ENCODE results near the gene TTC7B. TPM values are rescaled to one million over a fixed set of nuclear protein-coding genes. Genes with fewer than 3 reads are reported as not detected.
"Not testable (repeated sequence)": the region's sequence is repeated elsewhere in the genome, so short reads cannot be mapped to it uniquely, and the experiment has no call there.

The TTC7B gene
- total RNA-seq, 4 donors from 2014 or later = 8.4 to 11.2 (median 9.2) TPM

DNA sequence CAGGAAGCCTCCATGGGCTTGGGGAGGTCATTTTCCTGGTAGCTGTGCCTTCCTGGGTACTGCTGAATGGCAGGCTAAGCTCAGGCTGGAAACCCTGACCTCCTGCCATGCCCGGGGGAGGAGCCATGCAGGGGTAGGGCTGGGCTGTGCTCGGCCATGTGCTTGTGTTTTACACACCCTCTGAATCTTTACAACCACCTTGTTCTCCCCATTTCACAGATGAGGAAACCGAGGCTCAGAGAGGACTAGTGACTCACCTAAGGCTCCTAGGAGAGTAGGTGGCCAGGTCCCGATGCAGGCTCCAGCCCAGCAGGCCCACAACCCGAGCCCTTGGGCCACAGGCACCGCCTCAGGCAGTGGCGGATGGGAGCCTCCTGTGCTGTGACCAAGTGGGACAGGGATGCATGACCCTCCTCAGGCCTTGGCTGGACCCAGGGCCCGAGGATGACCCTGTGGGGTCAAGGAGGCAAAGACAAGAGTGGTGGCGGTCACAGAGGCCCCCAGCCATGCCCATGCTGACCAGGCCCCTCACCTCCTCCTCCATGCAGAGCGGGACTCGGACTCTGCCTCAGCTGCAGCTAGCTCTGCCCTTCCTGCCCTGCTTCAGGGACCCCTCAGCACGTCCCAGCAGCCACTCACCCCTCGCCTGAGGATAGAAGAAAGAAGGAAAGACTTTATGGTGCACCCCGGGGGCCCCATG is 283.3 kb downstream of the TTC7B start:
- 78% methylated on average over 14 of the region's 14 CpGs; no CpG with 5 or more reads in 1 of the 2 donors for WGBS, 2 donors (ENCODE audit: low coverage in 1 of 2)
- Histone ChIP-seq H3K36me3 (no peaks in the 10 kb centered on the region), H3K27me3 (no peaks in the 10 kb centered on the region), H3K27ac (no peak overlapping the region), H3K4me1 (peaks cover 3 to 7% (median 3%) of the 10 kb centered on the region in 4 donors), H3K4me3 (no peak overlapping the region), H3K9me3 (no peaks in the 10 kb centered on the region)
- intact Hi-C loops (cut with DNase I; ENCODE audit: low total_unique reads) = no loop called here
- no peak for DNase-seq
- in situ Hi-C loops (cut with MboI; ENCODE audit: low pct_ligation_motif_present in 1 of 4, low pct_unique_long_range_greater_than_20kb in 1 of 4, low sequenced_read_pairs in 3 of 4) = no loop called here
- TF ChIP-seq POLR2A (IDR thresholded peaks at IDR 0.05) (no peak), POLR2AphosphoS5 (IDR thresholded peaks at IDR 0.05) (no peak), EP300 (IDR thresholded peaks at IDR 0.05; ENCODE audit: low read depth) (no peak)
- TF ChIP-seq, protein P1, sequence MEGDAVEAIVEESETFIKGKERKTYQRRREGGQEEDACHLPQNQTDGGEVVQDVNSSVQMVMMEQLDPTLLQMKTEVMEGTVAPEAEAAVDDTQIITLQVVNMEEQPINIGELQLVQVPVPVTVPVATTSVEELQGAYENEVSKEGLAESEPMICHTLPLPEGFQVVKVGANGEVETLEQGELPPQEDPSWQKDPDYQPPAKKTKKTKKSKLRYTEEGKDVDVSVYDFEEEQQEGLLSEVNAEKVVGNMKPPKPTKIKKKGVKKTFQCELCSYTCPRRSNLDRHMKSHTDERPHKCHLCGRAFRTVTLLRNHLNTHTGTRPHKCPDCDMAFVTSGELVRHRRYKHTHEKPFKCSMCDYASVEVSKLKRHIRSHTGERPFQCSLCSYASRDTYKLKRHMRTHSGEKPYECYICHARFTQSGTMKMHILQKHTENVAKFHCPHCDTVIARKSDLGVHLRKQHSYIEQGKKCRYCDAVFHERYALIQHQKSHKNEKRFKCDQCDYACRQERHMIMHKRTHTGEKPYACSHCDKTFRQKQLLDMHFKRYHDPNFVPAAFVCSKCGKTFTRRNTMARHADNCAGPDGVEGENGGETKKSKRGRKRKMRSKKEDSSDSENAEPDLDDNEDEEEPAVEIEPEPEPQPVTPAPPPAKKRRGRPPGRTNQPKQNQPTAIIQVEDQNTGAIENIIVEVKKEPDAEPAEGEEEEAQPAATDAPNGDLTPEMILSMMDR (IDR thresholded peaks at IDR 0.05) = no peak

DNA sequence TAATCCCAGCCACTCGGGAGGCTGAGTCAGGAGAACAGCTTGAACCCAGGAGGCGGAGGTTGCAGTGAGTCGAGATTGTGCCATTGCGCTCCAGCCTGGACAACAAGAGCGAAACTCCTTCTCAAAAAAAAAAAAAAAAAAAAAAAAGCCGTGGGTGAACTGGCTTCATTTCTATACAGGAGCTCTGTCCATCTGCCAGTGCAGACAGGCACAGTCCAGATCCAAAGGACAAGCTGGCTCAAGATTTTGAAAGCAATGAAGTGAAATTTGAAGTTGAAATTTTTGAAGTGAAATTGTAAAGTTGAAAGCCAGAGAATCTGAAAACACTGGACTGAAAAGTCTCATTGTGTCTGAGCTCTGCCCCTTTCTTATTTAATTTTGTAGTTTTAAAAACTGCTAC is 284.7 kb downstream of the TTC7B start:
- H3K4me1 ChIP-seq = peaks cover 2 to 6% (median 2%) of the 10 kb centered on the region in 4 donors
- in situ Hi-C loops (cut with MboI; ENCODE audit: low pct_ligation_motif_present in 1 of 4, low pct_unique_long_range_greater_than_20kb in 1 of 4, low sequenced_read_pairs in 3 of 4) (no loop called here), intact Hi-C loops (cut with DNase I; ENCODE audit: low total_unique reads) (no loop called here)
- H3K36me3 ChIP-seq = no peaks in the 10 kb centered on the region
- H3K4me3 ChIP-seq = no peak overlapping the region
- no peaks in the 10 kb centered on the region for H3K27me3 ChIP-seq
- H3K27ac ChIP-seq = no peak overlapping the region
- no peak for TF ChIP-seq POLR2A (IDR thresholded peaks at IDR 0.05)
- no peak for TF ChIP-seq EP300 (IDR thresholded peaks at IDR 0.05; ENCODE audit: low read depth)
- no peak for TF ChIP-seq POLR2AphosphoS5 (IDR thresholded peaks at IDR 0.05)
- TF ChIP-seq, protein P1 (IDR thresholded peaks at IDR 0.05) = no peak
- no peaks in the 10 kb centered on the region for H3K9me3 ChIP-seq
- DNase-seq = no peak
- 83 to 85% methylated on average over 6 of the region's 6 CpGs for WGBS, 2 donors (ENCODE audit: low coverage in 1 of 2)

DNA sequence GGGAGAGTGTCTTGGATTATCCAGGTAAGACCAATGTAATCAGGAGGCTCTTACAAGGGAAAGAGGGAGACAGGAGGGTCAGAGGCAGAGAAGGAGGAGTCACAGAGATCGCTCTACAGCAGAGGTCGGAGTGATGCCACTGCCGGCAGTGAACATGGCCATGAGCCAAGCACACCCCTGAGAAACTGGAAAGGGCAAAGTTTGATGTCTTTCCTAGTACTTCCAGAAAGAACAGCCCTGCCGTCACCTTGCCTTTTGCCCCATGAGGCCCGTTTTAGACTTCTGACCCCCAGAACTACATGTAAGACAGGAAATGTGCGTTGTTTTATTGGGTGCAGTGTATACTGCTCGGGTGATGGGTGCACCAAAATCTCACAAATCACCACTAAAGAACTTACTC is 285.7 kb downstream of the TTC7B start:
- DNase-seq = no peak
- no peaks in the 10 kb centered on the region for H3K36me3 ChIP-seq
- in situ Hi-C loops (cut with MboI; ENCODE audit: low pct_ligation_motif_present in 1 of 4, low pct_unique_long_range_greater_than_20kb in 1 of 4, low sequenced_read_pairs in 3 of 4) = no loop called here

DNA sequence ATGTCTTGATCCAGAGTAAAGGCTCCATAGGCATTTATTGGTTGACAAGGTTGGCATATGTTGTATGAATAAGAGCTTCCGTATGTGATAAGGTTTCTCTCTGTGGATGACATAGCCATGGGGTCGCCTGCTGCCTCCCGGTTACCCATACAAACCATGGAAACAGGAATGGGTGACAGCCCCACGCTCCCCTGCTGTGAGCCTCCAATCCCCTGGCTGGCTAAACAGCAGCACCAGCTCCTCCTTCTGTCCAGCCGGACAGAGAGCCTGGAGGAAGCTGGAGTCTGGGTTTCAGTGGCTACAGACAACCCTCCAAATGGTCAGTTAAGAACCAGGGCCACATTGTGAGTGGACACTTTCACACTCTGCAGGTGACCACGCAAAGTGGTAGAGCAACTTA is 288.3 kb downstream of the TTC7B start:
- intact Hi-C loops (cut with DNase I; ENCODE audit: low total_unique reads) = loop anchor here (10.0 kb wide), 1 partner anchor 223 kb away; no protein-coding TSS in a partner anchor
- Histone ChIP-seq H3K36me3 (no peaks in the 10 kb centered on the region), H3K9me3 (no peaks in the 10 kb centered on the region), H3K4me3 (no peak overlapping the region), H3K27ac (no peak overlapping the region), H3K4me1 (peaks cover 0 to 3% (median 1%) of the 10 kb centered on the region in 4 donors), H3K27me3 (no peaks in the 10 kb centered on the region)
- TF ChIP-seq EP300 (IDR thresholded peaks at IDR 0.05; ENCODE audit: low read depth) = no peak
- TF ChIP-seq, protein P1 (IDR thresholded peaks at IDR 0.05) = no peak
- no peak for TF ChIP-seq POLR2A (IDR thresholded peaks at IDR 0.05)
- no peak for TF ChIP-seq POLR2AphosphoS5 (IDR thresholded peaks at IDR 0.05)
- DNase-seq = no peak
- WGBS, 2 donors (ENCODE audit: low coverage in 1 of 2) = 90 to 100% methylated on average over 1 to 6 of the region's 6 CpGs
- in situ Hi-C loops (cut with MboI; ENCODE audit: low pct_ligation_motif_present in 1 of 4, low pct_unique_long_range_greater_than_20kb in 1 of 4, low sequenced_read_pairs in 3 of 4) = no loop called here

More for the DNA sequence above, 285.7 kb downstream of the TTC7B start:
- Histone ChIP-seq H3K9me3 (no peaks in the 10 kb centered on the region), H3K4me3 (no peak overlapping the region), H3K27me3 (no peaks in the 10 kb centered on the region), H3K27ac (no peak overlapping the region), H3K4me1 (no peaks in the 10 kb centered on the region)
- 61 to 70% methylated on average over 5 to 7 of the region's 7 CpGs for WGBS, 2 donors (ENCODE audit: low coverage in 1 of 2)
- TF ChIP-seq EP300 (IDR thresholded peaks at IDR 0.05; ENCODE audit: low read depth) = no peak
- intact Hi-C loops (cut with DNase I; ENCODE audit: low total_unique reads) = no loop called here

DNA sequence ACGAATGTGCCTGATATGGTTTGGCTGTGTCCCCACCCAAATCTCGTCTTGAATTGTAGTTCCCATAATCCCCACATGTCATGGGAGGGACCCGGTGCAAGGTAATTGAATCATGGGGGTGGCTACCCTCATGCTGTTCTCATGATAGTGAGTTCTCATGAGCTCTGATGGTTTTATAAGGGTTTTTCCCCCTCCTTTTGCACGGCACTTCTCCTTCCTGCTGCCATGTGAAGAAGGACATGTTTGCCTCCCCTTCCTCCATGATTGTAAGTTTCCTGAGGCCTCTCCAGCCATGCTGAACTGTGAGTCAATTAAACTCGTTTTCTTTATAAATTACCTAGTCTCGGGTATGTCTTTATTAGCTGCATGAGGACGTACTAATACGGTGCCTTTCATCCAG is 289.7 kb downstream of the TTC7B start:
- H3K36me3 ChIP-seq; H3K4me3 ChIP-seq; H3K27me3 ChIP-seq; H3K27ac ChIP-seq; in situ Hi-C loops (cut with MboI; ENCODE audit: low pct_ligation_motif_present in 1 of 4, low pct_unique_long_range_greater_than_20kb in 1 of 4, low sequenced_read_pairs in 3 of 4); H3K9me3 ChIP-seq; DNase-seq: not testable (repeated sequence)
- 72 to 85% methylated on average over 6 to 8 of the region's 8 CpGs for WGBS, 2 donors (ENCODE audit: low coverage in 1 of 2)
- intact Hi-C loops (cut with DNase I; ENCODE audit: low total_unique reads) = loop anchor here (10.0 kb wide), 1 partner anchor 222 kb away; no protein-coding TSS in a partner anchor
- peaks cover 0 to 16% (median 10%) of the 10 kb centered on the region in 4 donors for H3K4me1 ChIP-seq

DNA sequence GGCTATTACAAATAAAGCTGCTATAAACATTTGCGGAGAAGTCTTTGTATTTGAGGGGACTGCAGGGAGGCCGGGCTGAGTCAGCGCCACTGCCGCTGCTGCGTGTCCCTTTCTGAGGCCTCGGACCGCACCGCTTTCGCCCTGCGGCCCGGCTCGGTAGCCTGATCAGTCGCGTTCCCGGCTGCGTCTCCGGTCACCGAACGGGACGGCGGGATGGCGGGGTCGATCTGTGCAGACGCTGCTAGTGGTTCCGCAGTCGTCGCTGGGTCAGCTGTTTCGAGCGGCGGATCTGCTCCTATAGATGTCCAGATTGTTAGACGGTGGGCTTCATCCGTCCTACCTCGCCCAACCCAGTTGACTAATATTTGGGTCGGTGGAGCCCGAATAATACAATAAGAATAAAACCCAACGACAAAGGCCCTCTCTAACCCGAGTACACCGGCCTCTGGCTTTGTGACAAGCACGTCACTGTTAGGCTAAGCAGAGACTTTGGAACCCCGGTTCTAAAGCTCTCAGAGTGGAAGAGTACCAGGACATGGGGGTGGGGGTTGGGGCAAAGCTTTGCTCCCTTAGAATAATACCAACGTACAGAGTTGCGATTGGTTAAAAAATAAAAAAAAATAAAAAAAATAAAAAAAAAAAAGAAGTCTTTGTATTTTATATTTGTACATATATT is 290.7 kb downstream of the TTC7B start:
- intact Hi-C loops (cut with DNase I; ENCODE audit: low total_unique reads) = loop anchor here (10.0 kb wide), 1 partner anchor 221 kb away; no protein-coding TSS in a partner anchor
- H3K9me3 ChIP-seq; H3K4me3 ChIP-seq; H3K27ac ChIP-seq; H3K36me3 ChIP-seq; H3K27me3 ChIP-seq; in situ Hi-C loops (cut with MboI; ENCODE audit: low pct_ligation_motif_present in 1 of 4, low pct_unique_long_range_greater_than_20kb in 1 of 4, low sequenced_read_pairs in 3 of 4); DNase-seq: not testable (repeated sequence)
- 85 to 90% methylated on average over 8 to 25 of the region's 42 CpGs for WGBS, 2 donors (ENCODE audit: low coverage in 1 of 2)
- H3K4me1 ChIP-seq = peaks cover 0 to 27% (median 20%) of the 10 kb centered on the region in 4 donors
